Astrocyte (in vitro differentiated cells and primary cell): Measurements from ENCODE around the gene SLC47A2. TPM values are rescaled to one million over a fixed set of nuclear protein-coding genes. Genes with fewer than 3 reads are reported as not detected.

Source experiments
- DNase-seq: peaks from one replicate; pipeline ENCODE4 v3.0.0-alpha.2; 2010; ENCODE audit warnings: low read depth
- FAIRE-seq: peaks from 2 replicates; lab custom pipeline; 2011; peaks lifted over from hg19 to GRCh38; lab: Jason Lieb, UNC
- H2AFZ ChIP-seq: 2 replicates; pipeline ENCODE4 v1.6.0; 2012; ENCODE audit warnings: low read depth, low read length, inconsistent platforms
- H3K27ac ChIP-seq: 2 replicates; pipeline ENCODE4 v1.5.1; 2011; ENCODE audit warnings: low read depth, low read length, inconsistent platforms
- H3K27me3 ChIP-seq: 2 replicates; pipeline ENCODE4 v1.6.0; 2011; ENCODE audit warnings: low read length, inconsistent platforms; ENCODE audit not compliant: insufficient read depth
- H3K36me3 ChIP-seq: 2 replicates; pipeline ENCODE4 v1.5.1; 2011; ENCODE audit warnings: low read length, inconsistent platforms; ENCODE audit not compliant: insufficient read depth
- H3K4me1 ChIP-seq: 2 replicates; pipeline ENCODE4 v1.5.1; 2011; ENCODE audit warnings: low read length, inconsistent platforms; ENCODE audit not compliant: insufficient read depth
- H3K4me2 ChIP-seq: 2 replicates; pipeline ENCODE4 v1.6.0; 2012; ENCODE audit warnings: low read length, inconsistent platforms
- H3K4me3 ChIP-seq: 2 replicates; pipeline ENCODE4 v1.5.1; 2011; ENCODE audit warnings: low read depth, mild to moderate bottlenecking, low read length, inconsistent platforms; ENCODE audit not compliant: insufficient read depth
- H3K79me2 ChIP-seq: 2 replicates; pipeline ENCODE4 v1.6.0; 2012; ENCODE audit warnings: mild to moderate bottlenecking, low read length, inconsistent platforms; ENCODE audit not compliant: insufficient read depth
- H3K9ac ChIP-seq: 2 replicates; pipeline ENCODE4 v1.6.0; 2012; ENCODE audit warnings: mild to moderate bottlenecking, low read length, inconsistent platforms
- H3K9me3 ChIP-seq: 2 replicates; pipeline ENCODE4 v1.5.1; 2012; ENCODE audit warnings: low read depth, mild to moderate bottlenecking, low read length, inconsistent platforms; ENCODE audit not compliant: insufficient read depth
- H4K20me1 ChIP-seq: 2 replicates; pipeline ENCODE4 v1.6.0; 2012; ENCODE audit warnings: low read length, inconsistent platforms; ENCODE audit not compliant: insufficient read depth
- H3K27ac Mint-ChIP-seq: one replicate; pipeline ENCODE4 v1.8.0; 2021; ENCODE audit warnings: mild to moderate bottlenecking, mixed read lengths; ENCODE audit not compliant: unreplicated experiment
- H3K27me3 Mint-ChIP-seq: one replicate; pipeline ENCODE4 v1.8.0; 2021; ENCODE audit warnings: low read depth, mixed read lengths; ENCODE audit not compliant: unreplicated experiment
- H3K36me3 Mint-ChIP-seq: one replicate; pipeline ENCODE4 v1.8.0; 2021; ENCODE audit warnings: low read depth, mixed read lengths; ENCODE audit not compliant: unreplicated experiment
- H3K4me1 Mint-ChIP-seq: one replicate; pipeline ENCODE4 v1.8.0; 2021; ENCODE audit warnings: low read depth, mixed read lengths; ENCODE audit not compliant: unreplicated experiment
- H3K4me3 Mint-ChIP-seq: one replicate; pipeline ENCODE4 v1.8.0; 2021; ENCODE audit warnings: mild to moderate bottlenecking, moderate library complexity, mixed read lengths; ENCODE audit not compliant: unreplicated experiment
- H3K9me3 Mint-ChIP-seq: one replicate; pipeline ENCODE4 v1.8.0; 2021; ENCODE audit warnings: mild to moderate bottlenecking, mixed read lengths; ENCODE audit not compliant: unreplicated experiment
- EZH2 ChIP-seq: IDR thresholded peaks from 2 replicates; pipeline ENCODE4 v1.6.1; 2012; ENCODE audit warnings: mild to moderate bottlenecking, low read length, inconsistent platforms; ENCODE audit not compliant: insufficient read depth
- total RNA-seq: library from RNA; stranded (reverse); gene quantifications from 2 replicates; pipeline ENCODE4 v1.2.1, GENCODE V29; 2021
- TF ChIP-seq, protein P1 (sequence below): IDR thresholded peaks from 2 replicates; pipeline ENCODE4 v1.5.1; 2011; ENCODE audit warnings: low read depth, mild to moderate bottlenecking, inconsistent platforms, low read length, moderate library complexity; ENCODE audit not compliant: insufficient read depth

SLC47A2 gene
- total RNA-seq, 1 donor from 2014 or later = not detected

DNA sequence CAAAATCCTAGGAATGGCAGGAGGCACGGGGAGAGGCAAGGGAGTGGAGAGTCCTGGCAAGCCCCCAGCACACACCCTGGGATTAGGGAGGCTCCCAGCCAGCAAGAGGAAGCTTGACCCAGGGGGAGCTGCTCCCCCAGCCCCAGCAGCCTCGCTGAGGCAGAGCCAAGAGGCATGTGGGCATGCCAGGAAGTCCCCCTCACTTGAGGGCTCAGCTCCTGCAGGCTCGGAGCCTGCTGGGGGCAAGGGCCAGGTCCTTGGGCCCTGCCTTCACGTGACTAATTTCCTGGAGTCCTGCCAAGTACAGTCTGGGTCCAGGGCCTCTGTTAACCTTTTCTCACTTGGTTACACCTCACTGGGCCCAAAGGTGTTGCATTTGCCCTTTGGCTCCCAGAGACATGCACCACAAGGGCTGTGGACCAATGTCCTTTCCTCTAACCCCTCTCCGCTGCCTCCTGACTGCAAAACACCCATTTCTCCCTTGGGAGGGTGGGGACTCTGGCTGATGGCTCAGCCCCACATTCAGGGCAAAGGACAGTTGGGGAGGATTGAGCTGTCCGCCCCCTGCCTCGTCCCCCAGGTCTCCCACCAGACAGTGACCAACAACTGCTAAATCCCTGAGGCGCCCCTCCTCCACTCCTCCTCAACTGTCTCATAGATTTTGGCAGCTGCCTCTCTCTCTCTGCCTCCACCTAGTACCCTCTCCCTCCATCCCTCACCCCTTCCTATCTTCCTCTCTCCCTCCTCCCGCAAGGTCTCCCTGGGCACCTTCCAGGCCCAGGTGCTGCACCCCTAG, 4.4 kb upstream of the SLC47A2 start:
- Histone ChIP-seq H3K9ac (no peak overlapping the region), H4K20me1 (no peaks in the 10 kb centered on the region), H3K9me3 (no peaks in the 10 kb centered on the region), H3K79me2 (no peaks in the 10 kb centered on the region), H3K4me2 (no peak overlapping the region), H3K27ac (no peak overlapping the region), H3K4me1 (no peaks in the 10 kb centered on the region), H3K36me3 (no peaks in the 10 kb centered on the region), H3K27me3 (peaks cover 4% of the 10 kb centered on the region), H2AFZ (no peak overlapping the region), H3K4me3 (no peak overlapping the region)
- Mint-ChIP-seq H3K36me3 (no peaks in the 10 kb centered on the region), H3K27ac (no peak overlapping the region), H3K4me1 (peaks cover 3% of the 10 kb centered on the region), H3K9me3 (no peaks in the 10 kb centered on the region), H3K4me3 (no peak overlapping the region), H3K27me3 (peaks cover 27% of the 10 kb centered on the region)
- FAIRE-seq = no peak
- TF ChIP-seq, protein P1, sequence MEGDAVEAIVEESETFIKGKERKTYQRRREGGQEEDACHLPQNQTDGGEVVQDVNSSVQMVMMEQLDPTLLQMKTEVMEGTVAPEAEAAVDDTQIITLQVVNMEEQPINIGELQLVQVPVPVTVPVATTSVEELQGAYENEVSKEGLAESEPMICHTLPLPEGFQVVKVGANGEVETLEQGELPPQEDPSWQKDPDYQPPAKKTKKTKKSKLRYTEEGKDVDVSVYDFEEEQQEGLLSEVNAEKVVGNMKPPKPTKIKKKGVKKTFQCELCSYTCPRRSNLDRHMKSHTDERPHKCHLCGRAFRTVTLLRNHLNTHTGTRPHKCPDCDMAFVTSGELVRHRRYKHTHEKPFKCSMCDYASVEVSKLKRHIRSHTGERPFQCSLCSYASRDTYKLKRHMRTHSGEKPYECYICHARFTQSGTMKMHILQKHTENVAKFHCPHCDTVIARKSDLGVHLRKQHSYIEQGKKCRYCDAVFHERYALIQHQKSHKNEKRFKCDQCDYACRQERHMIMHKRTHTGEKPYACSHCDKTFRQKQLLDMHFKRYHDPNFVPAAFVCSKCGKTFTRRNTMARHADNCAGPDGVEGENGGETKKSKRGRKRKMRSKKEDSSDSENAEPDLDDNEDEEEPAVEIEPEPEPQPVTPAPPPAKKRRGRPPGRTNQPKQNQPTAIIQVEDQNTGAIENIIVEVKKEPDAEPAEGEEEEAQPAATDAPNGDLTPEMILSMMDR = no peak
- TF ChIP-seq EZH2 = no peak
- DNase-seq = no peak

DNA sequence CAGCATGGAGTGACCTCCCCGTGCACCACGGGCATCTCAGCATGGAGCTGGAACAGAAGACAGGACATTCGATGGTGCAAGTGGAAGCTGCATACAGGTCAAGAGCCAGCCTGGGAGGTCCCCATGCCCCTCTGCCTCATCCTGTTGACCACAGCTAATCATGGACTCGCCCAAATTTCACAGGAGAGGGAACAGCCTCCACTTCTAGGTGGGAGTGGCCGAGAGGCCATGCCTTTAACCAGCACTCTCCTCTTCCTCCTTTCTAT, 3.8 kb upstream of the SLC47A2 start:
- H3K27me3 Mint-ChIP-seq = peaks cover 21% of the 10 kb centered on the region
- Histone ChIP-seq H4K20me1 (no peaks in the 10 kb centered on the region), H2AFZ (no peak overlapping the region), H3K79me2 (no peaks in the 10 kb centered on the region), H3K9ac (no peak overlapping the region), H3K36me3 (no peaks in the 10 kb centered on the region), H3K27ac (no peak overlapping the region), H3K9me3 (no peaks in the 10 kb centered on the region), H3K27me3 (peaks cover 4% of the 10 kb centered on the region), H3K4me3 (no peak overlapping the region), H3K4me1 (no peaks in the 10 kb centered on the region), H3K4me2 (no peak overlapping the region)
- TF ChIP-seq, protein P1 = no peak
- no peak for TF ChIP-seq EZH2
- no peak overlapping the region for H3K4me3 Mint-ChIP-seq
- H3K4me1 Mint-ChIP-seq = peaks cover 3% of the 10 kb centered on the region
- FAIRE-seq = no peak
- no peaks in the 10 kb centered on the region for H3K9me3 Mint-ChIP-seq
- no peak for DNase-seq
- no peaks in the 10 kb centered on the region for H3K36me3 Mint-ChIP-seq
- no peak overlapping the region for H3K27ac Mint-ChIP-seq

DNA sequence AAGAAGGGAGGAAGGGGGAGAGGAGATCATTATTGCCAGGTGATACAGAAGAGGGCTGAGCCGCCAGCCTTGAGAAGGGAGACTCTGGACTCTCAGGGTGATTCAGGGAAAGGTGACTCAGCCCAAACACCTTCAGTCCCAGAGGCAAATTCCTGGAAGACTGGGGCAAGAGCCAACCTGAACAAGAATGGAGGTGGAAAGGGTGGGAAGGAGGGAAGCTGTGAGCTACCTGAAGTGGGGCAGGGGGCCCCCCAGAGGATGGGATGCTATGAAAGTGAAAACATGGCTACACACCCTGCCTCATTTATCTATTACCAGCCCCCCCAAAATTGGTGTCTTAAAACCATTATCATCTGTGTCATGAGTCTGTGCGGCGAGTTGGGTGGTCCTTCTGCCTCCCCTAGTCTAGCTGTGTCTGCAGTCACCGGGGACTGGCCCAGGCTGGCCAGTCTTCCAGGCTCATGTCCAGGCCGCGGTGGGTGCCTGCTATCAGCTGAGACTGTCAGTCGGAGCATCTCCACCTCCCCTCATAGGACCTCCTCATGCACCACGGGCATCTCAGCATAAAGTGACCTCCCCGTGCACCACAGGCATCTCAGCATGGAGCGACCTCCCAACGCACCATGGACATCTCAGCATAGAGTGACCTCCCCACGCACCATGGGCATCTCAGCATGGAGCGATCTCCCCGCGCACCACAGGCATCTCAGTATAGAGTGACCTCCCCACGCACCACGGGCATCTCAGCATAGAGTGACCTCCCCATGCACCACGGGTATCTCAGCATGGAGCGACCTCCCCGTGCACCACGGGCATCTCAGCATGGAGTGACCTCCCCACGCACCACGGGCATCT, 3.2 kb upstream of the SLC47A2 start:
- Mint-ChIP-seq H3K27me3 (peaks cover 19% of the 10 kb centered on the region), H3K27ac (no peak overlapping the region), H3K4me1 (peaks cover 3% of the 10 kb centered on the region), H3K36me3 (no peaks in the 10 kb centered on the region), H3K9me3 (no peaks in the 10 kb centered on the region), H3K4me3 (no peak overlapping the region)
- Histone ChIP-seq H3K36me3 (no peaks in the 10 kb centered on the region), H3K9me3 (no peaks in the 10 kb centered on the region), H2AFZ (no peak overlapping the region), H3K4me2 (no peak overlapping the region), H4K20me1 (no peaks in the 10 kb centered on the region), H3K27me3 (peaks cover 4% of the 10 kb centered on the region), H3K79me2 (no peaks in the 10 kb centered on the region), H3K9ac (no peak overlapping the region), H3K27ac (no peak overlapping the region), H3K4me1 (no peaks in the 10 kb centered on the region), H3K4me3 (no peak overlapping the region)
- DNase-seq (no peak), FAIRE-seq (no peak)
- TF ChIP-seq EZH2 = no peak
- TF ChIP-seq, protein P1 = no peak
